ENCODE results near the gene RABEP2. TPM values are rescaled to one million over a fixed set of nuclear protein-coding genes. Genes with fewer than 3 reads are reported as not detected.

Gene RABEP2
- total RNA-seq, 1 experiment from 2014 or later: 17.5 TPM

DNA sequence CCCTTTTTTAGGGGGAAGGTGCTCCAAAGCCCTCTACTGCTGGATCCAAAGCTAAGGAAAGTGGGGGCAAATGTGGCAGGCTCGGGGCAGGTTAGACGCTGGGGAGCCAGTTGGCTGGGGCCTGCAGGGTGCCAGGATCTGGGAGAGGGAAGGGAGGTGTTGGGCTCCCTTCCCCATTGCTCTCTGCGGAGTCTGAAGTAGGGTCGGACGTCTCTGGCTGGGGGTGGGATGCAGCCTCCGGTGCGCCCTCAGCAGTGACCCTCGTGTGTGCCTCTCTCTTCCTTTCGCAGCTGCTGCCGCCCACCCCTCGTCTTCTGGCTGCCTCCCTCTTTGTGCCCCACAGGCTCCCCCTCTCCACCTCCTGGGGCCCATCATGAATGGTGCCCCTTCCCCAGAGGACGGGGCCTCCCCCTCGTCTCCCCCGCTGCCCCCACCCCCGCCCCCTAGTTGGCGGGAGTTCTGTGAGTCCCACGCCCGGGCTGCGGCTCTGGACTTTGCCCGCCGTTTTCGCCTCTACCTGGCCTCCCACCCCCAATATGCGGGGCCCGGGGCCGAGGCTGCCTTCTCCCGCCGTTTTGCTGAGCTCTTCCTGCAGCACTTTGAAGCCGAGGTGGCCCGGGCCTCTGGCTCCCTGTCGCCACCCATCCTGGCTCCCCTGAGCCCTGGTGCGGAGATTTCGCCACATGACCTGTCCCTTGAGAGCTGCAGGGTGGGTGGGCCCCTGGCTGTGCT, 59.1 kb downstream of the RABEP2 start:
- H4K8ac ChIP-seq (replicated peaks; ENCODE audit: insufficient read length, low read depth, low read length): no peak overlapping the region
- peaks cover 1% of the 10 kb centered on the region; the same call in 1 of the 2 replicates for H3K4me1 ChIP-seq (ENCODE audit: insufficient read depth, low read length)
- H3K9me3 Mint-ChIP-seq: no peaks in the 10 kb centered on the region
- H3K79me2 ChIP-seq (ENCODE audit: insufficient read depth, low read length): peaks cover 9% of the 10 kb centered on the region; the same call in 1 of the 2 replicates
- no peak overlapping the region for H2BK120ac ChIP-seq (ENCODE audit: low read depth, low read length, poor library complexity, severe bottlenecking)
- H3K79me1 ChIP-seq (ENCODE audit: insufficient read depth, low read depth, low read length, poor library complexity, severe bottlenecking): peaks cover 3% of the 10 kb centered on the region
- no peak overlapping the region for H3K56ac ChIP-seq (ENCODE audit: insufficient read length, low read depth, low read length)
- H3K4me2 ChIP-seq (ENCODE audit: insufficient read depth, insufficient read length, low read length): no peak overlapping the region
- H3K23me2 ChIP-seq (ENCODE audit: insufficient read length, low read depth, low read length, poor library complexity, severe bottlenecking): peaks cover 9% of the 10 kb centered on the region
- H2AK5ac ChIP-seq (ENCODE audit: insufficient read length, low read length): no peak overlapping the region
- H4K91ac ChIP-seq (ENCODE audit: insufficient read length, low read depth, low read length): no peak overlapping the region
- H3K4me3 Mint-ChIP-seq: peak overlapping the region; percentile 25 to 29; a peak in 3 of 5 replicates
- peak overlapping the region in 1 of 3 experiments; percentile 84; a peak in 2 of 7 replicates for H3K27ac Mint-ChIP-seq
- H2AFZ ChIP-seq (ENCODE audit: low read length): no peak overlapping the region
- no peaks in the 10 kb centered on the region for H3K9me3 ChIP-seq (ENCODE audit: control insufficient read depth, low read depth, low read length)
- H3K23ac ChIP-seq (ENCODE audit: insufficient read length, low read depth, low read length): no peak overlapping the region
- peaks cover 24 to 41% (median 37%) of the 10 kb centered on the region in 3 experiments for H3K36me3 Mint-ChIP-seq (ENCODE audit: insufficient read depth in 1 of 3, low read depth in 3 of 3)
- H4K20me1 ChIP-seq (ENCODE audit: control insufficient read depth, insufficient read depth, insufficient read length): no peaks in the 10 kb centered on the region
- no peak overlapping the region for H3K14ac ChIP-seq (ENCODE audit: insufficient read depth, low read length)
- no peak overlapping the region for H2BK12ac ChIP-seq (ENCODE audit: insufficient read length, low read depth, low read length)
- no peak overlapping the region for H3K9ac ChIP-seq (ENCODE audit: extremely low read depth, insufficient read length, low read length)
- H3T11ph ChIP-seq (ENCODE audit: low read length): no peak overlapping the region
- H3K4ac ChIP-seq (ENCODE audit: low read depth, low read length): no peak overlapping the region
- H3K27me3 ChIP-seq (ENCODE audit: insufficient read depth, low read length): no peaks in the 10 kb centered on the region
- no peaks in the 10 kb centered on the region; the same call in 1 of the 2 replicates for H3K27me3 Mint-ChIP-seq (ENCODE audit: low read depth)
- peaks cover 9 to 18% of the 10 kb centered on the region in 2 experiments for H3K4me1 Mint-ChIP-seq
- no CpG with 5 or more reads among the region's 32 CpGs for WGBS (ENCODE audit: extremely low coverage, insufficient read length, low lambda C conversion rate)
- H2BK15ac ChIP-seq (ENCODE audit: low read depth, low read length): no peak overlapping the region
- no peak for TF ChIP-seq CTCF (conservative IDR thresholded peaks at IDR 0.05)
- no peak overlapping the region for H2BK5ac ChIP-seq (ENCODE audit: insufficient read length, low read length)
- DNase-seq: no peak
- H4K5ac ChIP-seq (ENCODE audit: insufficient read length, low read depth, low read length): no peak overlapping the region
- no peak overlapping the region for H2BK20ac ChIP-seq (ENCODE audit: low read depth, low read length, poor library complexity, severe bottlenecking)
- no peak overlapping the region for H3K18ac ChIP-seq (ENCODE audit: insufficient read length, low read depth, low read length)
- no peak overlapping the region for H3K27ac ChIP-seq (ENCODE audit: insufficient read length, low read depth, low read length)
